GM12874 (cell line): ENCODE data around the gene CDC25C.

Experiments
- CTCF ChIP-seq: IDR thresholded peaks from 2 replicates; pipeline ENCODE4 v1.5.1; 2011; ENCODE audit warnings: low read depth, mild to moderate bottlenecking, control low read depth, low read length, moderate library complexity; ENCODE audit not compliant: insufficient read depth

Gene CDC25C

GRCh38 chr5:138331449-138332368, at the start of gene CDC25C:
Gene CDC25C, minus strand, starts transcription at chr5:138331804. Its CDS starts 624 bp downstream, at chr5:138331180.
- no peak for TF ChIP-seq CTCF

GRCh38 chr5:138372653-138373052, 41.0 kb upstream of the CDC25C start:
- TF ChIP-seq CTCF = no peak

GRCh38 chr5:138372225-138372624, 40.6 kb upstream of the CDC25C start:
- no peak for TF ChIP-seq CTCF

GRCh38 chr5:138371454-138371853, 39.9 kb upstream of the CDC25C start:
- no peak for TF ChIP-seq CTCF

- no peak for TF ChIP-seq CTCF
Measured at GRCh38 chr5:138370537-138370936, 38.9 kb upstream of the CDC25C start.

- no peak for TF ChIP-seq CTCF
Measured at GRCh38 chr5:138369706-138370105, 38.1 kb upstream of the CDC25C start.

GRCh38 chr5:138369261-138369660, 37.7 kb upstream of the CDC25C start:
- TF ChIP-seq CTCF = no peak
